Dedifferentiated amniotic fluid mesenchymal stem cell (primary cell): ENCODE results near the gene REG1A.

Source experiments
- DNase-seq: peaks from one replicate; pipeline ENCODE4 v3.0.0-alpha.2; 2016; ENCODE audit errors: extremely low spot score

REG1A gene

GRCh38 chr2:79125721-79125985 is 5.4 kb downstream of the REG1A start:
- no peak for DNase-seq

- DNase-seq = no peak
These were observed 8.1 kb downstream of the REG1A start for GRCh38 chr2:79128406-79128805.

GRCh38 chr2:79129260-79129659 is 9.0 kb downstream of the REG1A start:
- no peak for DNase-seq

GRCh38 chr2:79129804-79130203 is 9.5 kb downstream of the REG1A start:
- DNase-seq = no peak

- no peak for DNase-seq
These were observed 11.4 kb downstream of the REG1A start for GRCh38 chr2:79131687-79132086.

- no peak for DNase-seq
These were observed 18.1 kb downstream of the REG1A start for GRCh38 chr2:79138385-79138784.

GRCh38 chr2:79139423-79139822 is 19.1 kb downstream of the REG1A start:
- DNase-seq = no peak

GRCh38 chr2:79155826-79156476 is 35.7 kb downstream of the REG1A start:
- DNase-seq = no peak

GRCh38 chr2:79159030-79159429 is 38.7 kb downstream of the REG1A start:
- no peak for DNase-seq

GRCh38 chr2:79159653-79160052 is 39.4 kb downstream of the REG1A start, which contains the start of gene REG3A:
Gene REG3A (minus strand): TSS chr2:79159753. CDS start chr2:79159405, 348 bp downstream.
- no peak for DNase-seq

GRCh38 chr2:79162132-79162531 is 41.8 kb downstream of the REG1A start:
- DNase-seq = no peak

- DNase-seq = no peak
These were observed 42.5 kb downstream of the REG1A start for GRCh38 chr2:79162801-79163200.

GRCh38 chr2:79171348-79171958 is 51.2 kb downstream of the REG1A start:
- DNase-seq = no peak
